ENCODE results near the gene PTEN.
A peak's percentile ranks its signal among the peaks of the same experiment; 100 is the strongest.
"Not testable (repeated sequence)": the region's sequence is repeated elsewhere in the genome, so short reads cannot be mapped to it uniquely, and the experiment has no call there.

The PTEN gene

GRCh38 chr10:87873656-87874055 lies 10.2 kb downstream of the PTEN start:
- DNase-seq = no peak

DNA sequence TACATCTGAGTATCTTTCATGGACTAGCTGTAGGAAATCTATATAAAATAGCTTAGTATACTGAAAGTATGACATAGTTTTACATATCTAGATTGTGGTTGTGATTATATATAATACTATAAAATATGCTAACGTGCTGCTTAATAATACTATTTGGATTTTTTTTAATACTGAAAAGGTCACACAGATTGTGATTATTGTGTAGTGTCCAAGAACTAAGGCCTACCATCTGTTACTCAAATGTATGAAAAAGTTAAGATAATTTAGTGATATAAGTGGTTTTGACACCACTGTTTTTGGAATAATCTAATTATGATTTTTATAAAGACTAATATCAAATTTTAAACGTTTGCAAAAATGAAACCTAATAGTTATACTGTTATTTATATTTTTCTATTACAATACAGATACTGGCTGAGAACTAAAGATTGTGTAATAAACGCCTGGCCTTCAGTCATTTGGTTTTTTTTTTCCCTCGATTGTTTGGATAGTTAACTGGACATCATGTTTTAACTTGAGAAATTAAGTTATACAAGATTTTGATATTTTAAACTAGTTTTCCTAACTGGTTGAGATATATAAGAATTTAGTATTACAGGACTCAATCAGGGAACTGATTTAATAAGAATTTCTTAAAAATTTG lies 12.6 kb downstream of the PTEN start:
- no peak for DNase-seq

- DNase-seq = peak in 1 of 5 experiments; percentile 20
These were observed 15.4 kb downstream of the PTEN start for GRCh38 chr10:87878664-87879459.

DNA sequence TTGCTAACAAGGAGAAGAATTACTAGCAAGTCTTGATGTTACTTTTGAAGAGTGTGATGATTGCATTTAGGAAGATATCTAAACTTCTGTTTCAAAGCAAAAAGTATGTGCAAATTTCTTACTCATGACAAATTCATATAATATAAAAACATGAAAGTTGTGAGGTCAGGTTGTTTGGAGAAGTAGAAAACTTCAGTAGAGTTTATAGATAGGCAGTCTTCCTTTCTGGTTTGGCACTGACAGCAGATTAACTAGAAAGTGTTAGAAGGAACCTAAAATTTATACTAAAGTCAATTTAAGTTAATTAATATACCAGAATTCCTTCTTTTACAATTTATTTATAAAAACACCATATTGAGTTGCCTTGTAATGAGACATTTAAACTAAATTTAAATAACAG lies 16.9 kb downstream of the PTEN start:
- no peak for DNase-seq

GRCh38 chr10:87881373-87882059 lies 18.1 kb downstream of the PTEN start:
- DNase-seq = not testable (repeated sequence)

DNA sequence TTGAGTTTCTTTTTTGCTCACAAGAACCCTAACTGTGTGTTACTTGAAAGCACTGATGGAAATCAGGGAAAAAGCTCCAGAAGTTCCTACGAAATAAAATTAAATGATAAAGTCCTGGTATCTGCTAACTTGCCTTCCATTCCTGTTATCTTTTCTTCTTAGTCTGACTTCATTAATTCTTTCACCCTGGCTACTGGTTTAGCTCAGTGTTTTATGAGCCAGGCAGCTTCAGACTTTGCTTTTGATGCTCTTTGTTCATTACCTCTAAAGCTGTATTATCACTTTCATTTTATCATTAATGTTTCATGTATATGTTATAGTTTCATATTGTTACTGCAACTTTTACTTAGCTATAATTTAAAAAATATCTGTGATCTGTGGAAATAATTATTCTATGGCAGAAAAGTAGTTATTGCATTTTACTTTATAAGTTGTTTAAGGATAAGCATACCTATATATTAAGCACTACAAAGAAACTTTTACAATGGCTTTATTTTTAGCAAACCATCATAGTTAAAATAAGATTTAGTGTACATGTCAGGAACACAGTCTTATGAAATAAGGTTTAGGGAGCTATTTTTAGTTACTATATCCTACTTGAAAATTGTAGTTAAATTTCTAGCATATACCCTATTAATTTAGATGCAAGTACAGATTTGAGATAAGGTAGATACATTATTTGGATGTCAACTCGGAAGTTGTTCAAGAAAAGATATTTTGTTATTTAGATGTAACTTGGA lies 19.3 kb downstream of the PTEN start:
- no peak for DNase-seq

GRCh38 chr10:87886635-87887034 lies 23.2 kb downstream of the PTEN start:
- no peak for DNase-seq

- DNase-seq = no peak
These were observed 23.7 kb downstream of the PTEN start for GRCh38 chr10:87887146-87887545.

DNA sequence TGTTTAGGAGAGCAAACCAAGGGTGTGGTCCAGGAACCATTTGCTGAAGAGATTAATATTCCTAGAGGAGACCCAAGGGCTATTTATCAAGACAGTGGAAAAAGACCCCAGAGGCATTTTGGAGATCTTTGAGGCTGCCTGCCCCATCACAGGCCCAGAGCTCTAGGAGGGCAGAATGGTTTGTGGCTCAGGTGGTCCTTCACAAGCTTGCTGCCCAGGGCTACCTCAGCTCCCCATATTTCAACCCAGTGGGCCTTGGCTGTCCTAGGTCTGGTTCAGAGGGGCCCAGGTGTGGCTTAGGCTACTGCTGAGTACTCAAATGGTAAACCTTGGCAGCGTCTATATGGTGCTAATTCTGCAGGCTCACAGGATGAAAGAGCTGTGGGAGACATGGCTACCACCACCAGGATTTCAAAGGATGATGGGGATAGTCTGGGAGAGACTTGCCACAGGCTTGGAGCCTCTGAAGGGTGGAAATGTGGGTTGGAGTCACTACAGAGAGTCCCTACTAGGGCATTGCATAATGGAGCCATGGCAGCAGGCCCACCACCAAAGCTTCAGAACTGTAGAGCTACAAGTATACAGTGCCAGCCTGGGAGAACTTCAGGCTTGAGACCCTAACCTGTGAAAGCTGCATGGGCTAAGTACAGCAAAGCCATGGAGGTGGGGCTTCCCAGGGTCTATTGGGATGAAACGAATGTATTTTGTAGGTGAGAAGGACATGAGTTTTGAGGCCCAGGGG lies 24.3 kb downstream of the PTEN start:
- DNase-seq = no peak

GRCh38 chr10:87895430-87895829 lies 32.0 kb downstream of the PTEN start:
- DNase-seq = no peak

DNA sequence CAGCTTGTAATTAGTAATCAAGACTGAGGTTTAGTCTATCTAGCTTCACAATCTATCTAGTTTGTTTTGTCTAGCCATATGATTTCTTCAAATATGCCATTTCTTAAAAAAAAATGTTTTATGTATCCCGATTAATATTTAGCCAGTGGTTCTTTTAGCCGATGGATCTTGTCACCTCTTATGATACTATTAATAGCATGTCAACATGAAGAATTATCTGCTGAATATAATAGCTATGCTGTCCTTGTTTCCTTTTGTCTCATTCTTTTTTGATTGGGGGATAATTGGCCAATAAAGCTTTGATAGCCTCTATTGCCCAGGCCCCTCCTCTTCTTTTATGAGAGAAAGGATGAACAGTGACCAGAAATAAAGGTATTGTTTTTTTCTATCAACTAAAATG lies 32.8 kb downstream of the PTEN start:
- no peak for DNase-seq

DNA sequence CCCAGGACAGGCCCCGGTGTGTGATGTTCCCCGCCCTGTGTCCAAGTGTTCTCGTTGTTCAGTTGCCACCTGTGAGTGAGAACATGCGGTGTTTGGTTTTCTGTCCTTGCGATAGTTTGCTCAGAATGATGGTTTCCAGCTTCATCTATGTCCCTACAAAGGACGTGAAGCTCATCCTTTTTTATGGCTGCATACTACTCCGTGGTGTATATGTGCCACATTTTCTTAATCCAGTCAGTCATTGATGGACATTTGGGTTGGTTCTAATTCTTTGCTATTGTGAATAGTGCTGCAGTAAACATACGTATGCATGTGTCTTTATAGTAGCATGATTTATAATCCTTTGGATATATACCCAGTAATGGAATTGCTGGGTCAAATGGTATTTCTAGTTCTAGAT lies 34.5 kb downstream of the PTEN start:
- DNase-seq = not testable (repeated sequence)

DNA sequence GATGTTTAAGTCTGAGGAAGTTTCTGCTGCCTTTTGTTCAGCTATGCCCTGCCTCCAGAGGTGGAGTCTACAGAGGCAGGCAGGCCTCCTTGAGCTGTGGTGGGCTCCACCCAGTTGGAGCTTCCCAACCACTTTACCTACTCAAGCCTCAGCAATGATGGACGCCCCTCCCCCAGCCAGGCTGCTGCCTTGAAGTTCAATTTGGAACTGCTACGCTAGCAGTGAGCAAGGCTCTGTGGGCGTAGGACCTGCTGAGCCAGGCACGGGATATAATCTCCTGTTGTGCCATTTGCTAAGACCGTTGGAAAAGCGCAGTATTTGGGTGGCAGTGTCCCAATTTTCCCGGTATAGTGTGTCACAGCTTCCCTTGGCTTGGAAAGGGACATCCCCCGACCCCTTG lies 40.0 kb downstream of the PTEN start:
- not testable (repeated sequence) for DNase-seq

- peak in 1 of 5 experiments; percentile 24 for DNase-seq
These were observed 49.9 kb downstream of the PTEN start for GRCh38 chr10:87913156-87913921.

DNA sequence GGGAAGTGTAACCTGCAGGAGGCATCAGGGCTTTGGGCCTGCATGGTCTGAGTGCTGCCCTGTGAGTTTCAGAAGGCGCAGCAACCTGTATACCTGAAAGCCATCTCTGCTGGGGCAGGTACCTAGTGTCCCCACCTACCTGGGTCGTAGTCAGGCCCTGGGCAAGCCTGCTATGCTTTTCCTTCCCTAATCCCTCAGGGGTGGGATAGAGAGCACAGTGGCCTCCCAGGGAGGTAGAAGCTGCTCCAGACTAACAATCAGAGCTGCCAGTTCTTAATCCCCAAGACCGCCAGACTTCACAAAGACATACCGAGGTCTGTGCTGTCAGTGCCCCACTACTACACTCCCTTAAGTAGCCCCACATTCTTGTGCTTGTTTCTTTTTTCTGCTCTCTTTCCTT lies 52.0 kb downstream of the PTEN start:
- DNase-seq = no peak

GRCh38 chr10:87915989-87916388 lies 52.6 kb downstream of the PTEN start:
- no peak for DNase-seq

DNA sequence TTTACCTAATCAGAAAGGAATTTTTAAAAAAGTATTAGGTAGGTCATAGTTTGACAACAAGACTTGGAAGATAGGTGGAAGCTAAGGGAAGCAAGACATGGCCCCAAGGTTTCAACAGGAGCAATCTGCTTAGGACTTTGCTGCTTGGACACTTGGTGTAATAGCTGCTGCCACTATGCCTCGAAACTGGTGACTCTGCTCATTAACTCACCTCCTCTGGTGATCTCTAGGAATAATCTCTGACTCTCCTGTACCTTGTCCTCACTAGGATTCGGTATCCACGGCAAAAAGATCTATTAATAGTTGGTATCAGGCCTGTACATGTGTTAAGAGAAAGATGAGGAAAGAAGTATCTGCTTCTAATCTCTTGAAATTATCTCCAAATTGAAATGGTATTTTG lies 53.1 kb downstream of the PTEN start:
- DNase-seq = no peak

- peak in 1 of 5 experiments; percentile 58 for DNase-seq
These were observed 54.9 kb downstream of the PTEN start for GRCh38 chr10:87918254-87918859.

DNA sequence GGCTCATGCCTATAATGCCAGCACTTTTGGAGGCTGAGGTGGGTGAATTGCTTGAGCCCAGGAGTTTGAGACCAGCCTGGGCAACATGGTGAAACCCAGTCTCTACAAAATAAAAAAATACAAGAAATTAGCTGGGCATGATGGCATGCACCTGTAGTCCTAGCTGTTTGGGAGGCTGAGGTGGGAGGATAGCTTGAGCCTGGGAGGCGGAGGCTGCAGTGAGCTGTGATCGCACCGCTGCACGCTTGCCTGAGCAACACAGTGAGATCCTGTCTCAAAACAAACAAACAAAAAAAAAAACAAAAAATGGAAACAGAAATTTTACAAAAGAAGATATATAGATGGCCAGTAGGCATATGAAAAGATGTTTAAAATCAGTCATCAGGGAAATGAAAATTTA lies 57.1 kb downstream of the PTEN start:
- DNase-seq = no peak

- no peak for DNase-seq
These were observed 58.7 kb downstream of the PTEN start for GRCh38 chr10:87921931-87922688.

Data from T-helper 2 cell (primary cell).